Fibroblast of pulmonary artery (primary cell): ENCODE data around the gene TAB2.
A peak's percentile ranks its signal among the peaks of the same experiment; 100 is the strongest.

ENCODE experiments used
- DNase-seq: peaks from one replicate; pipeline ENCODE4 v3.0.0-alpha.2; 2010; ENCODE audit warnings: low read depth
- H3K4me3 ChIP-seq: replicated peaks from 2 replicates; pipeline ENCODE4 v1.5.1; 2011; ENCODE audit warnings: low read depth, mild to moderate bottlenecking, control low read depth, low read length, moderate library complexity
- TF ChIP-seq, protein P1 (sequence below): IDR thresholded peaks from 2 replicates; pipeline ENCODE4 v1.5.1; 2011; ENCODE audit warnings: mild to moderate bottlenecking, control low read depth, low read length, inconsistent platforms; ENCODE audit errors: missing control alignments

Gene TAB2

DNA sequence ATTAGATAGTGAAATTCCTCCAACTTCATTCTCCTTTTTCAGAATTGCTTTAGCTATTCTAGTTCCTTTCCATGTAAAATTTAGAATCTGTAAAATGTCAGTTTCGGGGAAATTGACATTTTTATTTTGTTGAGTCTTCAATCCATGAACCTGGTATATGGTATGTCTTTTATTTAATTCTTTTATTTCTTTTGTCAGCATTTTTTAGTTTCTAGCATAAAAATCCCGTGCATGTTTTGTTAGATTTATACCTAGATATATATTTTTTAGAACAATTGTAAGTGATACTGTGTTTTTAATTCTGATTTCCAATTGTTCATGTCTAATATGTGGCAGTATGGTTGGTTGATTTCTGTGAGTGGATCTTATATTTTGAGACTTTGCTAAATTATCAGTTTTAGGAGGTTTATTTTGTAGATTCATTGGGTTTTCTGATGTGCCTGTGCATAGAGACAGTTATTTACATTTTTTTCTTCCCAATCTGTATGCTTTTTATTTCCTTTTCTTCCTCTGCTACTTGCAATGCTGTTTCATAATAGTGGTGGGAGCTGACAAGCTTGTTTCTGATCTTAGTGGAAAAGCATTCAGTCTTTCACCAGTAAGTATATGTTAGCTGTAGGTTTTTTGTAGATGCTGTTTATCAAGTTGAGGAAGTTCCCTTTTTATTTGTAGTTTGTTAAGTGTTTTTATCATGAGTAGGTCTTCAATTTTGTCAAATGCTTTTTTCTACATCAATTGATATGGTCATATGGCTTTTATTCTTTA, 13.7 kb downstream of the TAB2 start:
- peak; percentile 51 for DNase-seq
- TF ChIP-seq, protein P1, sequence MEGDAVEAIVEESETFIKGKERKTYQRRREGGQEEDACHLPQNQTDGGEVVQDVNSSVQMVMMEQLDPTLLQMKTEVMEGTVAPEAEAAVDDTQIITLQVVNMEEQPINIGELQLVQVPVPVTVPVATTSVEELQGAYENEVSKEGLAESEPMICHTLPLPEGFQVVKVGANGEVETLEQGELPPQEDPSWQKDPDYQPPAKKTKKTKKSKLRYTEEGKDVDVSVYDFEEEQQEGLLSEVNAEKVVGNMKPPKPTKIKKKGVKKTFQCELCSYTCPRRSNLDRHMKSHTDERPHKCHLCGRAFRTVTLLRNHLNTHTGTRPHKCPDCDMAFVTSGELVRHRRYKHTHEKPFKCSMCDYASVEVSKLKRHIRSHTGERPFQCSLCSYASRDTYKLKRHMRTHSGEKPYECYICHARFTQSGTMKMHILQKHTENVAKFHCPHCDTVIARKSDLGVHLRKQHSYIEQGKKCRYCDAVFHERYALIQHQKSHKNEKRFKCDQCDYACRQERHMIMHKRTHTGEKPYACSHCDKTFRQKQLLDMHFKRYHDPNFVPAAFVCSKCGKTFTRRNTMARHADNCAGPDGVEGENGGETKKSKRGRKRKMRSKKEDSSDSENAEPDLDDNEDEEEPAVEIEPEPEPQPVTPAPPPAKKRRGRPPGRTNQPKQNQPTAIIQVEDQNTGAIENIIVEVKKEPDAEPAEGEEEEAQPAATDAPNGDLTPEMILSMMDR = no peak

DNA sequence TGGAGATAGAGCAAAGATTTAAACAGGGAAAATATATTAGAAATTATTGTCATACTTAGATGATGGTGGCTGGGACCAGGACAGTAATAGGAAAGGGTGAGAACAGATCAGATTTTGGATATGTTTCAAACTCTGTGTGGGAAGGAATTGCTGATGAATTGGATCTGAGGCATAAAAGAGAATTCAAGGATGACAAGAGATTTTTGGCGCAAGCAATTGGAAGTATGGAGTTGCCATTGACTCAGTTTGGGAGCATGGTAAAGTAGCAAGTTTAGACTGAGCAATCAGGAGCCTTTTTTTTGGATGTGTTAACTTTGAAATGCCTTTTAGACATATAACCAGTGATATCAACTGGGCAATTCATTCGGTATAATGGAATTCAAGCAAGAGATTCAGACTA, 14.4 kb downstream of the TAB2 start:
- no peak overlapping the region for H3K4me3 ChIP-seq
- TF ChIP-seq, protein P1 = no peak
- no peak for DNase-seq

More for the DNA sequence above, 13.7 kb downstream of the TAB2 start:
- no peak overlapping the region for H3K4me3 ChIP-seq

DNA sequence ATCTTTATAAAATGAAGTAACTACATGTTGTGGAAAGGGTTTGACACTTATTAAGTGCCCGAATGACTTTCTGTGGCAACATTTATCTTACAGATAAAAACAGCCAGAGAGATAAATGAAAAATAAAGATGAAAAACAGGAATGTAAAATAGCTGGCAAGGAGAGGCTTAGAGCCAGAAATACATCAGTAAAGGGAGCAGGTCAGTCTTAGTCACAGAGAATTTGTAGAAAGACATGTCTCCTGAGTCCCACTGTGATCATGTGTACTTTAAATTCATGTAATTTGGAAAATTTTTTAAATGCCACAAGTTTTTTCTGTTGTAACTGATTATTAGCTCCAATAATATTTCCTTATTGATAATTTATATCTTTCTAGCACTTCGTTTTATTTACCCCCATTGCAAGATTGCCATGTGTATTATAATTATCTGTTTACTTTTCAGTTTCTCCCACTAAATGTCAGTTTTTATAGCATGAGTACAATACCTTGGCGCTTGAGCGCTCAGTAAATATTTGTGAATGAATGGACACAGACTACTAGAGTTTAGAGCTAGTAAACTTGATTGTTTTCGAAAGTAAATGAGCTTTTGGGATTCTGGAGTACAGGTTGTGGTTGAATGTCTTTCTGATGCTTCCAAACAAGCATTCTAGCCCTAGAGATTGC, 15.2 kb downstream of the TAB2 start:
- TF ChIP-seq, protein P1 = no peak
- DNase-seq = no peak
- H3K4me3 ChIP-seq = no peak overlapping the region

DNA sequence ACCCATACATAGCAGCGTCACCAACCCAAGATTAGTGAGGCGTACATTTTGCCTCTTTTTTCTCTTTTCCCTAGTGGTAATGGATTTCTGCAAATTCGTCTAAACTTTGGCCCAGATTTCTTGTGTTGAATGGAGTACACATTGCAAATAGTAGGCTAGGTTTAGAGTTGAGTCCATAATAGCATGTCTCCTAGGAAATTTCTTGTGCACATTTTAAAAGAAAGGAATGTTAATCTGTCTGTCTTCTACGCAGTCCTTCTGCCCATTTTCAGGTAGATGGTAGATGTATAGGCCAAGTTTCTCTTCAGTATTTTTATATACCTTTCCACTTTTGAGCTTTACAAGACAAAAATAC, 15.7 kb downstream of the TAB2 start:
- DNase-seq = no peak
- TF ChIP-seq, protein P1 = no peak
- H3K4me3 ChIP-seq = no peak overlapping the region

DNA sequence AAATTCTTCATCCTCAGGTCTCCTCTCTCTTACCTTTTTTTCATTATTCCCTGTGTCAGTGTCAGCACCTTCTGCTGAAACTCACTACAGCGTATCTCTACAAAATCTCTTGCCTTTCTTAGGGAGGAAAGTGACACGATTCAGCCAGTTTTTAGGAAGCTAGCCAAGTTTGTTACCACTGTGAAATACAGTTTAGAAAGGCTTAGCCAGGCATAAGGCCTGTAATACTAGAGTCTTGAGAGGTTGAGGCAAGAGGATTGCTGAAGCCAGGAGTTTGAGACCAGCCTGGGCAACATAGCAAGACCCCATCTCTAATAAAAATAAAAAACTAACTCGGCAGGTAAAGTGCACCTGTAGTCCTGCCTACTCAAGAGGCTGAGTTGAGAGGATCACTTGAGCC, 16.7 kb downstream of the TAB2 start:
- TF ChIP-seq, protein P1 = no peak
- peak; percentile 65 for DNase-seq
- no peak overlapping the region for H3K4me3 ChIP-seq

DNA sequence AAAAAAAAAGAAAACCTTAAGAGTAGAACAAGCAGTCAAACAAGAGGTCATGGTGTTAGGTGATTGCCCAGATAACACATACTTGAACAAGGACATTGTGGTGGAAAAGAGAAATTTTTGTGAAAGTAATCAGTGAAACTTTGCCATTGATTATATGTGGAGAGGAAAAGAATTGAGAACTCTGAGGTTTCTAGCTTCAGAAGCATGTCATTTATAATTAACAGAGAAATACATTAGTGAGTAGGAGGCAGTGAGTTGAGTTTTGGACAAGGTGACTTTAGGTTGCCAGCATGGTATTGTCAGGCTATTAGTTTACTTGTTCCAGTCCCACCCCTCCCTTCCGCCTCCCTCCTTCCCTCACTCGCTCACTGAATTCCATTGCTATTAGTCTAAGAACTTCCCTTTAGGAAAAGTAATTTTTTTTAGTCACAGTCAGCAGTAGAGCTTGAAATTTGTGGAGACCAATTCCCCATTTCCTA, 17.2 kb downstream of the TAB2 start:
- peak; percentile 83 for DNase-seq
- no peak overlapping the region for H3K4me3 ChIP-seq
- TF ChIP-seq, protein P1 = no peak
